ENCODE data around the gene AQP3. TPM values are rescaled to one million over a fixed set of nuclear protein-coding genes. Genes with fewer than 3 reads are reported as not detected.
A peak's percentile ranks its signal among the peaks of the same experiment; 100 is the strongest.
"Not testable (repeated sequence)": the region's sequence is repeated elsewhere in the genome, so short reads cannot be mapped to it uniquely, and the experiment has no call there.

The AQP3 gene
- total and polyA plus RNA-seq, 8 donors: 1.7 to 319 (median 24.0) TPM

DNA sequence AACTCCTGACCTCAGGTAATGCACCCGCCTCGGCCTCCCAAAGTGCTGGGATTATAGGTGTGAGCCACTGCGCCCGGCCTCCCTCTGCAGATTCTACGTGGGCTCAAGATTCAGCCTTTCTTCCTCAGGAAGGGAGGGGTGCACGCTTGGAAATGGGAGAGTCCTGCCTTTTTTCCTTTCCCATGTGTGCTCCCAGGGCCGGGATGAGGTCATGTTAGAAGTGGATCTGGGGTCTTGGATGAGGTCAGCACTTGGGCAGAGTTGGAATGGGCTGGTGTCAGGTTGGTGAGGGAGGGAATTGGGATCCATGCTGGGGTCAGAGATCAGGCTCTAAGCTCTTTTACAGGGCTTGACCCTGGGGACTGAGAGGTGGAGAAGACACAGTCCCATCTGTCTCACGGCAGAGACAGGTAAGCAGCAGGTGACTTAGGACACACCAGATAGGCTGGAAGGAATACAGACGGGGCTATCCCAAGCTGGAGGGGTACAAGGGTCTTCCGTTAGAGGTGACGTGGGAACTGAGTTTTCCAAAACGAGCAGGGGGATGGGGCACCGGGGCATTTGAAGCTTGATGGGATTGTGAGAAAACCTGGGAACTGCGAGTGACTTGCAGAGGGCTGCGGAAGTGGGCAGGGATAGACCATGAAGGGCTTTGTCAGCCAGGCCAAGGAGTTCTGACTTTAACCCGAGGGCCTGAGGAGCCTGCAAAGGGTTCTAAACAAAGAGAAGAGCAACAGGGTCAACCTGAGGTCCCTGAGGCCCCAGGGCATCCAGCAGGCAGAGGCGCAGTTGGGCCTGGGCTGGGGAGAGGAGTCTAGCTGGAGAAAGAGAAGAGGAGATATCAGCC is 43.2 kb downstream of the AQP3 start:
- H3K27ac ChIP-seq: peak overlapping the region in 1 of 5 donors; percentile 1
- no peak for TF ChIP-seq EP300 (IDR thresholded peaks at IDR 0.05)
- TF ChIP-seq POLR2A (IDR thresholded peaks at IDR 0.05): no peak
- TF ChIP-seq CTCF (IDR thresholded peaks at IDR 0.05): no peak
- no peak for TF ChIP-seq POLR2AphosphoS5 (IDR thresholded peaks at IDR 0.05)
- no peak for DNase-seq
- H3K4me1 ChIP-seq: peaks cover 0 to 20% (median 8%) of the 10 kb centered on the region in 4 donors
- no peak overlapping the region for H3K4me3 ChIP-seq
- intact Hi-C loops (cut with DNase I; ENCODE audit: low total_unique reads): no loop called here
- no peaks in the 10 kb centered on the region for H3K9me3 ChIP-seq
- 74 to 86% (median 80%) methylated on average over 17 of the region's 17 CpGs for WGBS, 5 donors
- H3K27me3 ChIP-seq: no peaks in the 10 kb centered on the region
- no peaks in the 10 kb centered on the region for H3K36me3 ChIP-seq

DNA sequence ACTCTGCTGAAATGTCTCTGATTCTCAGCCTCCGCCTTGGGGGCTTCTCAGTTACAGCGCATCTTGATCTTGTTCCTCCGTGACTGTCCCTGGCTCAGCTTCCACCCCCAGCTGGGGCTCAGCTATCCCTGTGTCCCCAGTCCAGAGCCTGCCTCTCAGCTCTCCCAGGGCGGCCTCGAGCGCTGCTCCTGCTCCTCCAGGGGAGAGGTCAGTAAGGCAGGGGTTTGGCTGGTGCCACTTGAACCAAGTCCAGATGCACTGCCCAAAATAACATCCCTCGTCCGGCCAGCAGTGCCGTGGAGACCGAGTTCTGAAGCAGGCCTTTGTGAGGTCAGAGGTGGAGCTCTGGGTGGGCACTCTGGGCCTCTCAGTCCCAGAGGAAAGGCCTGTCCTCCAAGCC is 45.0 kb downstream of the AQP3 start, which contains the start of gene AQP7:
AQP7 (minus strand) TSS at position 198 of the 400 bp plus-strand sequence. CDS start 1,306 bp downstream, outside the sequence.
- whole genome bisulfite sequencing, 5 donors: 73 to 82% (median 75%) methylated on average over 6 to 10 of the region's 10 CpGs
- H3K9me3 ChIP-seq; H3K36me3 ChIP-seq; DNase-seq; intact Hi-C loops (cut with DNase I; ENCODE audit: low total_unique reads); H3K27me3 ChIP-seq: not testable (repeated sequence)
- peak within 1 kb of the TSS in 1 of 4 donors; percentile 2 for H3K4me3 ChIP-seq
- peaks cover 0 to 20% (median 8%) of the 10 kb centered on the region in 4 donors for H3K4me1 ChIP-seq
- peak within 1 kb of the TSS in 3 of 5 donors; percentile 43 to 49 (median 46) for H3K27ac ChIP-seq

GRCh38 chr9:33401809-33402208 is 45.6 kb downstream of the AQP3 start:
- Histone ChIP-seq H3K27ac (peak overlapping the region in 2 of 5 donors; percentile 46 to 49), H3K4me3 (peak overlapping the region in 1 of 4 donors; percentile 1), H3K4me1 (peaks cover 0 to 20% (median 8%) of the 10 kb centered on the region in 4 donors)
- WGBS, 5 donors: 67 to 84% (median 77%) methylated on average over 7 to 9 of the region's 10 CpGs; no CpG with 5 or more reads in 1 of the 5 donors
- H3K27me3 ChIP-seq; H3K36me3 ChIP-seq; DNase-seq; H3K9me3 ChIP-seq; intact Hi-C loops (cut with DNase I; ENCODE audit: low total_unique reads): not testable (repeated sequence)

DNA sequence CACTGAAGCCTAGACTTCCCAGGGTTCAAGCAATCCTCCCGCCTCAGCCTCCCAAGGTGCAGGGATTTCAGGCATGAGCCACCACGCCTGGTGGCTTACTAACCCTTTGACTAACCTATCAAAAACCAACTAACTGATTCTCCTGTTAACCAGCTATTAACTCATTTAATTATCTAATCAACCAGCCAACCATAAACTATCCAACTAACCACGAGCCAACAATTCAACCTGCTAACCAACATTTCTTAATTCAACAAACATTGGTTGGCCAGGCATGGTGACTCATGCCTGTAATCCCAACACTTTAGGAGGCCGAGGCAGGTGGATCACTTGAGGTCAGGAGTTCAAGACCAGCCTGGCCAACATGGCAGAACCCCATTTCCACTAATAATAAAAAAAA is 48.3 kb downstream of the AQP3 start:
- H3K4me1 ChIP-seq: peaks cover 0 to 30% (median 8%) of the 10 kb centered on the region in 4 donors
- DNase-seq; H3K27me3 ChIP-seq; H3K36me3 ChIP-seq; intact Hi-C loops (cut with DNase I; ENCODE audit: low total_unique reads); H3K27ac ChIP-seq; H3K4me3 ChIP-seq; H3K9me3 ChIP-seq: not testable (repeated sequence)
- 65 to 78% (median 73%) methylated on average over 4 of the region's 4 CpGs for WGBS, 5 donors

DNA sequence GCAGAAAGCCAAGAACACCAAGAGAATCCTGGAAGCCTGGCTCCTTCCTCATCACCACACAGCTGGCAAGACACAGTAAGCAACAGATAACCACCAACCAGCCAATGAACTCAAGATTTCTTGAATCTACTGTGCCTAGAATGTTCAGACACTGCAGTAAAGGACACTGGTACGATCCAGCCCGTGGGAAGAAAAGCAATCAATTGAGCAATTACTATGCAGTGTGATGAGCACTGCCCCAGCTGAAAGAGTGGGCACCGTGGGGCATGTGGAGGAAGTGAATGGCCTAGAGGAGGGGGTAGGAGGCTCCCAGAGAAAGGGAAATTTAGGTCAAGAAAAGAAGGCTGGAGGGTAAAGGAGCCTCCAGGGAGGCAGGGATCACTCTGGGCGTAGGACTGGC is 49.6 kb downstream of the AQP3 start:
- DNase-seq; H3K27ac ChIP-seq; H3K9me3 ChIP-seq; H3K36me3 ChIP-seq; H3K4me3 ChIP-seq; H3K27me3 ChIP-seq; intact Hi-C loops (cut with DNase I; ENCODE audit: low total_unique reads): not testable (repeated sequence)
- H3K4me1 ChIP-seq: peaks cover 0 to 22% (median 7%) of the 10 kb centered on the region in 4 donors
- 66 to 84% (median 78%) methylated on average over 2 to 3 of the region's 4 CpGs for WGBS, 5 donors

DNA sequence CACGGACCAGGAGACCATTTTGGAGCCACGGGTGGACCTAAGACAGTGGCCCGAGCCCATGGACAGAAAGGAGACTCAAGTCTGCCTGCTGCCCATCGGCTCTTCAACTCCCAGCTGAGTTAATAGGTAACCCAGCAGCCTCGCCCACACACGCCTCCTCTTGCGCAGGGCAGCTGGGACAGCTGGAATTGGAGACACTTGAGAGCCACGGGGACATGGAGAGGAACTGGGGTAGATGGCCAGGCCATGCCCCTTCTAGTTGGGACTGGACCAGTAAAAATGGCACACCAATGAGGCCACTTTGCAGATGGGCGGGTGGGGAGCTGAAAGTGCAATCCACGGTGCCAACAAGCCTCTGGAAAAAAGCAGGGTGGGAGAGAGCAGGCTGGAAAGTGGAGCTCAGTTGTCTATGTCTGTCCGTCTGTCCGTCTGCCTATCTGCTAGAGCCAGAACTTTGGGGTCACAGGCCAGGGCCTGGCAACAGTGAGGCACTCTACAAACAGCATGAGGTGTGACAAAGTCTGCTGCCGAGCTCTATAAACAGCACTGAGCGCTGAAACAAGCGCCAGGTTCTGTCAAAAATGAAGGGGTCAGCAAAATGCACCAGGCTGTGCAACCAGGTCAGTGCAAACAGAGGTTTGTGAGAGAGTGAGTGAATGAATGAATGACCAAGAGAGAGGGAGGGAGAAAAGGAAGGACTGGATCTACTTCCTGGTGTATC is 52.1 kb downstream of the AQP3 start:
- H3K9me3 ChIP-seq; intact Hi-C loops (cut with DNase I; ENCODE audit: low total_unique reads); H3K27me3 ChIP-seq; H3K36me3 ChIP-seq: not testable (repeated sequence)
- peak; percentile 68 to 80 for DNase-seq
- H3K27ac ChIP-seq: peak overlapping the region in 1 of 5 donors; percentile 49
- H3K4me1 ChIP-seq: peaks cover 7 to 33% (median 22%) of the 10 kb centered on the region in 4 donors
- H3K4me3 ChIP-seq: peak overlapping the region in 1 of 4 donors; percentile 22
- 45 to 78% (median 55%) methylated on average over 14 to 15 of the region's 15 CpGs for WGBS, 5 donors

DNA sequence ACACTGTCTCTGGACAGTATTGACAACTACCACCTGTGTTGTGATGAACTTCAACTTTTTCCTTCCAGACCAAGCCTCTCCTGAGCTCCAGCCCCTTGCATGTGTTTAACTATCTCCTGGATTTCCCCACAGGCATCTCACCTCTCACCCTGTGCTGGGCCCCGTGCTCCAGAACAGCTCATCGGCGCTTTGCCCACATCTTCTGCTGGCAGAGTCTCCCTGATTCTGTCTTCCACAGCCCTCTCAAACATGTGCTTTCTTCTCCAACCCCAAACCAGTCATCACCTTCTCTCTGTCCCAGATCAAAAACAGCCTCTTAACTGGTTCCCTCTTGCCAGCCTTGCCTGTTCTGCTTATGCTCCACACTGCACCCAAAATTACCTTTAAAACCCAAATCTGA is 53.4 kb downstream of the AQP3 start:
- WGBS, 5 donors: 65 to 85% (median 76%) methylated on average over 3 of the region's 3 CpGs
- DNase-seq: not testable (repeated sequence)
- peak overlapping the region in 1 of 5 donors; percentile 51 for H3K27ac ChIP-seq

More for the DNA sequence above, 53.4 kb downstream of the AQP3 start:
- H3K27me3 ChIP-seq; H3K4me3 ChIP-seq; intact Hi-C loops (cut with DNase I; ENCODE audit: low total_unique reads); H3K9me3 ChIP-seq; H3K36me3 ChIP-seq: not testable (repeated sequence)
- H3K4me1 ChIP-seq: peaks cover 7 to 36% (median 22%) of the 10 kb centered on the region in 4 donors

All from stomach (tissue), 9 donors.